Stimulated activated CD4-positive, alpha-beta T cell treated with anti-CD3 and anti-CD28 coated beads, Interleukin-15, amount 100 ng/mL, for 24 hours (primary cell): ENCODE results near the gene TMEM72.

ENCODE experiments used
- DNase-seq: peaks from one replicate; pipeline ENCODE4 v3.0.0-alpha.2; 2020

TMEM72 gene

DNA sequence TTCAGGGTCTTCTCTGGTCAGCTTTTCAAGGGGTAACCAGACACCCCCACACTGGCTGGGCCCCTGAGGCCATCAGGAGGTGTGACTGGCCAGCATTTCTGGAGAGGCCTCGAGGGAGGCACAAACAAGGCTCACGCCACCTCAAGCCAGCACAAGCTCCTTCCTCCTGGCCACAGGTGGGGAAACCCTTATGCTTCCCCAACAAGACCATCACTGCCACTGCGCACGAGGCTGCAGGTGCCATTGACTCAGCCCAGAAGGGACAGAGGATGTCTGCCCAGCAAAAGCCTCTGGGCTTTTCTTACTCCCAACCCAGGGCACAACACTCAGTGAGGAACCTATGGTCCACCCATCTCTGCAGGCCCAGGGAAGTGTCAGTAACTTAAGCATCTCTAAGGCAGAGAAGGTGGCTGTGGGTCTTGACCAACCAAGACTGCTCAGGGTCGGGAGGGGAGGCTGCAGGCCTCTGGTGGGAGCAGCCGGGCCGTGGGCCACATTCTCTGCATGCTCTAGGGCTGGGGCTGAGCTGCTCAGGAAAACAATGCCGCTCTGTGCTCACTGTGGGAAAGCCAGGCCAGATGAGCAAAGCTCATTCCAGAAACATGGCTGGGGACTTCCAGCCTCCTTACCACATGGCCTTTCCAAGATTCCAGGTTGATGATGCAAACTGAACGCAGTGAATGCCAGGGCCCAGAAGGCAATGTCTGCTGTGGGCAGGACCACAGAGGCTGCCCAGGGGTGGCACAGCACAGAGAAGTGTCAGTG is 24.2 kb downstream of the TMEM72 start:
- DNase-seq: no peak

DNA sequence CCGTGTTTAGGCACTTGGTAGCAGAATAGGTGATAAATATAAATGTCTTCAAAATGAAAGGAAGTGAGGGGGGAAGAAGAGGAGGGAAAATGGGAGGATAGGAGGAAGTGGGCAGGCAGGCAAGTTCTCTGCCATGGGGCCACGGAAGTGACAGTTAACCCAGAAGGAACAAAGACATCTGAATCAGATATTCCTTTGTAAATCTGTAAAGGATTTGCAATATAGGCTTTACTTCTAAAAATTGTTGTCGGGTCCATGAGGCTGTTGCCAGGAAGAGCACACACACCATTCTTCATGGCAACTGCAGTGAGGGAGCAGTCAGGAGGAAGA is 24.8 kb downstream of the TMEM72 start:
- no peak for DNase-seq

DNA sequence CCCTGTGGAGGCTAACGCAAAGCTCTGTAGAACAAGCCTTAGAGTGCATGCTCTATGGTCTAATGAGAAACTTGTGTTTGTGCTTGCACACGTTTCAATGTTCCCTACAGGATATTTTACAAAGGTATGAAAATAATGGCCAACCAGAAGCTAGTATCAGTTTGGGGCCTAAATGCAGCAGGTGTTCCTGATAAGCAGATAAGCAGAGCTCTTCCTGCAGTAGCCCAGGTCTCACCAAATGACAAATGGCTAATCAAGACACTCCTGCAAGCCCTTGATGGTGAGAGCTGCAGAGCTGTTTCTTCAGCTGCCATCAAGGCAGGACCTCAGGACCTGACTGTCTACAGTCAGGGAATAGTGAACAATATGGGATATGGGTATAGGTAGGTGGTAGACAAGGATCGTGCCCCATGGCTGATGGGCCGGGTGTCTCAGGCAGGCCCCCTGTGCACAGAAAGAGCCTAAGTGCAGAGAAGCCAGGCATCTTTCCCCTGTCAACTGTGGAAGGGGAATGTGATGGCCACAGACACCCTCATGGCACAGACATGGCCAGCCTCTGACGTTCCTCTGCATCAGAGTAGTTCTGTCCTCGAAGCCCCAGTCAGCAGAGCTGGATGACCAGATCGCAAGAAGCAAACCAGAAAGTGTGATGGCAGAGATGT is 25.3 kb downstream of the TMEM72 start:
- DNase-seq: no peak

DNA sequence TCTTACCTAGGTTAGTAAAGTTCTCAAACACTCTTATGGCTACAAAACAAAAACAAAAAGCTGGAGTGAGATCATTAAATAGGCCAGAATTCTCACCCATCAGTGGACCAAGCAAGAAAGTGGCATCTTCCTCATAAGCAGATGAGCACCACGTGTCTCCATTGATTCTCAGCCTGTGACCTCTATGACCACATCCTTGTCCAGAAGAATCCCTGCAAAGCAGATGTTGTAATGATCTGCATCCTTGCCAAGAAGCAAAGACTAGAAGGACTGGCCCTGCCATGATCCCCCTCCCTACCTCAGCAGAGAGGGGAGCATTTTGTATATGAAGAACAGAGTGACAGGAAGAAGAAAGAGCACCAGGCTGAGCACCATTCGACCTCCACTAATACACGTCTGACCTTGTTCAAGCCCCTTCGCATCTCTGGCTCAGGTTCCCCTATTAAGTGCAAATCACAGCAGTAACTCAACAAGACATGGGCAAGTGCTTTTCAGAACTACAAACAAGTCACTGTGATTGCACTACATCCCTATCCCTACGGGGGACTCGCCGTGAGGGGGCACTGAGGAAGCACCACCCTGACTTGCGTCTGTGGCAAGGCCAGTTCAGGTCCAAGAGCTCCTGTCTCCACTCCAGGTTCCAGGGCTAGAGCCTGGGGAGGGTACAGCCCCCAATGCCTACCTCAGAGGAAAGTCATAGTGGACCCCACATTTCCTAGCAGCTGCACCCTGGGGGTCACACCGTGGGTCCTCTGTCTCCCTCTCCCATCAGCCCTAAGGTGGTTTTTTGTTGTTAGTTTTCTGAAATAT is 26.3 kb downstream of the TMEM72 start:
- no peak for DNase-seq

DNA sequence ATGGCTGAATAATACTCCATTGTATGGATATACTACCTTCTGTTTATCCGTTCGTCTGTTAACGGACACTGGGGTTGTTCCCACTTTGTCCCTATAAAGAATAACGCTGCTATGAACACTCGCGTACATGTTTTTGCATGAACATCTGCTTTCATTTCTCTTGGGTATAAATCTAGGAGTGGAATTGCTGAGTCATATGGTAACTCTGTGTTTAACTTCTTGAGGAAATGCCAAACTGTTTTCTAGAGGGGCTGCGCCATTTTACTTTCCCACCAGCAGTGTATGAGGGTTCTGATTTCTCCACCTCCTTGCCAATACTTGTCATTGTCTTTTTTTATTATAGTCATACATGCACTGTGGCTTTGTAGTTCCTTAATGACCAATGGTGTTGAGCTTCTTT is 27.8 kb downstream of the TMEM72 start:
- no peak for DNase-seq

DNA sequence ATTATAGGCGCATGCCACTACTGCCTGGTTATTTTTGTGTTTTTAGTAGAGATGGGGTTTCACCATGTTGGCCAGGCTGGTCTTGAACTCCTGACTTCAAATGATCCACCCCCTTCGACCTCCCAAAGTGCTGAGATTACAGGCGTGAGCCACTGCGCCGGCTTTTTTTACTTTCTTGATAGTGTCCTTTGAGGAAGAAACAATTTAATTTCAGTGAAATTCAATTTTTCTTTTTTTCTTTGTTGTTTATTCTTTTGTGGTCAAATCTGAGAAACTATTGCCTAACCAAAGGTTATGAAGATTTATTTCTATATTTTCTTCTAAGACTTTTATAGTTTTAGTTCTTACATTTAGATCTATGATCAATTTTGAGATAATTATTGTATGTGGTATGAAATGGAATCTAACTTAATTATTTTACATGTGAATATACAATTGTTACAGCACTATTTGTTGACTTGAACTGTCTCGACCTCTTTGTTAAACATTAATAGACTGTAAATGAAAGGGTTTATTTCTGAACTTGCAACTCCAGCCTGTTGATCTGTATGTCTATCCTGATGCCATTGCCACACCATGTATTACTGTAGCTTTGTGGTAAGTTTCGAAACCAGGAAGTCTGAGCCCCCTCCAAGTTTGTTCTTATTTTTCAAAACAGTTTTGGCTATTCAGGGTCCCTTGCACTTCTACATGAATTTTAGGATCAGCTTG is 28.7 kb downstream of the TMEM72 start:
- no peak for DNase-seq

DNA sequence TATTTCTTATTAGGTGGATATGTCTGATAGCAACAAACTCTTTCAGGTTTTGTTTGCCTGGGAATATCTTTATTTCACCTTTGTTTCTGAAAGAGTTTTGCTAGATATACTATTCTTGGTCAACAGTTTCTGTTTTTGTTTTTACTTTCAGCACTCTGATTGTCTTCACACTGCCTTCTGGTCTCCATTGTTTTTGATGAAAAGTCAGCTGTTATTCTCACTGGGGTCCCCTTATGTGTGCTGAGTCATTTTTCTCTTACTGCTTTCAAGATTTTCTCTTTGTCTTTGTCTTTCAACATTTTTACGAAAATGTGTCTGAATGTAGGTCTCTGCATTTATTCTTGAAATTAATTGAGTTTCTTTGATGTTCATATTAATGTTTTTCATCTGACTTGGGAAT is 33.2 kb downstream of the TMEM72 start:
- no peak for DNase-seq

DNA sequence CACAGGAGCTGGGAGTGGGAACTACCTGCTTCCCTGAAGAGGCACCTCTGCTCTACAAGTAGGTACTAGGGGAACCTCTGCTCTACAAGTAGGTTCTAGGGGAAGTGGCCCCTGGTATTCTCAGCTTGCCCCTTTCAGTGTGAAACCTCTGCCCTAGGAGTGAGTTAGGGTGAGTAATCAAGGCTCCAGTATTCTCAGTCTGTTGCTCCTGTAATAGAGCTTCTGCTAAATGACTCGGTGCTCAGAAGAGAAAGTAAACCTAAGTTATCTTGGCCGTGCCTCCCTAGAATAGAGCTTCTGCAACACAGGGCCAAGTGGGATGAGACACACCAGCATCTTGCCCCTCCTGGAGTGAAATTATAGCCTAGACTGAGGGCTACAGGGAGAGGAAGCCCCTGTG is 35.1 kb downstream of the TMEM72 start:
- DNase-seq: no peak

DNA sequence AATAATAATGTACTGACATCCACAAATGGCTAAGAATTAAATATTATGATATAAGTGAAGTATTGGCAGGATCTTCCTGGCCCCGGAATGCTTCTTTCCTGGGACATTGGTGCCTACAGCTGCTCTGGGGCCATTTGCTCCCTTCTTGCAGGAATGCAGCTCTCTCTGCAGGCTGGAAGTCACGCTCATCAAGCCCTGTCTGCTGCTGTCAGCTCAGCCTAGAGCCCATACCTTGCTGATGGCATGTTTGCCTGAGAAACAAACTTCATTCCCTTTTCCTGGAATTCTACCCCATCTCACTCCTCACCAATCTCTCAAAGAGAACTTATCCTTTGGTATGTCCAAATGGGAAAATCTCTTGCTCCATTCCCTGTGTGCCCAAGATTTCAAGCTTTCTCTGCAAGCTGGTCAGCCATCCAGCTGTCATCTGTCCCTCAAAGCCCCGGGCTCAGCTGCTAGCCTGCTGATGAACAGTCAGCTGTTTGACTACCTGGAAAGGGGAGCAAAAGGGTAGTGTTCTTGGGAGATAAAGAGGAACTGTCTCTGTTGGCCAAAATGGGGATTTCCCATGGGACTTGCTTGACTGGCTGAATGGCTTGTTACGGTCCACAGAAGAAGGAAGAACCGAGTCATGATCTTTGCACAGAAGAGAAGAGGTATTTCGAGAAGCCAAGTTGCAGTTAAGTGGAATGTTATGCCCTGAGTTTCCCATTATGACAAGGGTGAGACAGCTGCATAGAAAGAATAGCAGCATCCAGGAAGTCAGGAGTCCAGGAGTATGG is 36.4 kb downstream of the TMEM72 start:
- DNase-seq: no peak

DNA sequence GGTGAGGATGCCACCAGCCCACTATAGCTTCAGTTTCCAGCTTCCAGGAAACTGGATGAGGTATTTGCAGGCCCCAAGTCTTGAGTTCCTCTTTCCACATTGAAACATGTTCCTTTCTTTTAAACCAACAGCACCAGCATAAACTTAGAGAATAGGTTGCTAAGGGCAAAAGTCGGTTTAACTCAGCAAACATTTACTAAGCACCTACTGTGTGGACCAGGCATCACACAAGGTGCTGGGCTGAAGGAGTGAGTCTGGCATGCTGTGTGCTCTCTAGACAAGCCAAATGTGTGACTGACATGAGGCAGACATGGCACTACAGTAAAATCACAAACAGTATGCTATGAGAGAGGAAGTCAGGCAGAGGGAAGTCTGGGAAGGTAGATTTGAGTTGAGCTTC is 37.5 kb downstream of the TMEM72 start:
- no peak for DNase-seq

DNA sequence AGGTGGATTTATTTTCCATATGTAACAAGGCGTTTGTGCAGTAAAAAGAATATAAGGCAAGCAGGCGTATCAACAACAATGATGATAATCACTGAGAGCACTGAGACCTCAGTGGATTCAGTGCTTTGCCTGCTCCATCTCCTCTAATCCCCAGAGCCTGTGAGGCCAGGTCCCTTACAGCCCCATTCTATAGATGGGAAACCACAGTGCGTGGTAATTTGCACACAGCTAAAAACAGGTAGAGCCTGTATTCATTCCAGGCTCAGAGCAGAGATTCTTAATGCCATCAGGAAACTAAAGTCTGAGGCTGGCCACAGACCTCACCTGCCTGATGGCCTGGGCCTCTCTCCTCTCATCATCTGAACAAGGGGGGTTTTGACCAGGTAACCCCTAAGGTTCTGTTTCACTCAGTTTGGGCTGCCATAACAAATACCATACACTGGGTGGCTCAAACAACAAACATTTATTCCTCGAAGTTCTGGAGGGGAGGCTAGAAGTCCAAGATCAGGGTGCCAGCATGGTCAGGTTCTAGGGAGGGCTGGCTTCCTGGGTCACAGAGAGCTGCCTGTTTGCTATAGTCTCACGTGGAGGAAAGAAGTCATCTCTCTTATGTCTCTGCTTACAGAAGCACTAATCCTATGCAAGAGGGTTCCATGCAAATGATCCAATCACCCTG is 38.1 kb downstream of the TMEM72 start:
- no peak for DNase-seq

DNA sequence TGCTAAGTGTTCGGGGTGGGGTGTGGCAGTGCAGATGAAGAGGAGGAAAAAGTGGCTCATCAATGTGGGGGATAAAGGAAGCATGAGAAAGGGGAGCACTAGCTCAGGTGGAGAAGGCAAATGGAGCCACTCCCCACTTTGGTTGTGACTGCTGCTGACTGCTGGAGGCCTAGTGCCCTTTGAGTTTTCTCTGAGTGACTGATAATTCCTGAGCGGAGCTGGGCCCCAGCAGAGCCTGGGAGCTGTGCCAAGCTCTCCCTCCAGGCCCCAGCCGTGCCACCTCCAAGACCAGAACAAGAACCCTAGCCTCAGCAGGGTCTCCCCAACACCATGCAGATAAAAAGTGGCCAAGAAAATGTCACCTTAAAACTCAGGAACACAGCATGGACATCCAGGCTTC is 38.8 kb downstream of the TMEM72 start:
- no peak for DNase-seq

DNA sequence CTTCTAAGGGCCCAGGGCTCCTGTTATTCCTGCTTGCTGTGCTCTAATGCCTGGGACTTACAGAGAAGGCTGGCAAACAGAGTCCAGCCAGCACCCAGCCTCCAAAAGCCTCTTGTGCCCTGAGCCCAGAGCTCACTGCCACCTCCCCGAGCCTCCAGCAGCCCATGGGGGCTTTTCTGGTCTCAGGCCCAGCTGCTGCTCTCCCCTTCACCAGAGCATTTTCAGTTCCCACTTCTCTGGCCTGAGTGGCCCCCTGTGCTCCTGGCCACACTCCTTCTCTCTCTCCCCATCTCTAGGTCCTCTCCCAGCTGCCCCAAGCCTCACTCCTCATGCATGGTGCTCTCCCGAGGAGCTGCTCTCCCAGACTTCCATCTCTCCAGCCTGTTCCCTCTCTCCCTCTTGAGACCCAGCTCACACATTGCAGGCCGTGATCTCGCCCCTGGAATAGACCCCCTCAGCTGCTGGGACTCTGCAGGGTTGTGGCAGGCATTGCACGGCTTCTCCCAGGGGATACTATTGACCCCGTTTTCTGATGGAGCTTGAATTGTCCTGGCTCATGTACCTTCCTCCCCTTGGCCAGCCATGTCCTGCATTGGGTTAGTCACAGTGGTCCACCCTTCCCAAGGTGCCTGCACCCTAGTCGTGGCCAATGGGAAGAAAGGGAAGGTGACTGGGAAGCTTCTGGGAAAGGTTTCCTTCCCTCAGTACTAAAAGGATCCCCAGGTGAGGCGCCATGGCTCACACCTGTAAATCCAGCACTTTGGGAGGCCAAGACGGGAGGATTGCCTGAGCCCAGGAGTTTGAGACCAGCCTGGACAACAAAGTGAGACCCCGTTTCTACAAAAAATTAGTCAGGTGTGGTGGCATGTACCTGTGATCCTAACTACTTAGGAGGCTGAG is 39.4 kb downstream of the TMEM72 start:
- DNase-seq: no peak

DNA sequence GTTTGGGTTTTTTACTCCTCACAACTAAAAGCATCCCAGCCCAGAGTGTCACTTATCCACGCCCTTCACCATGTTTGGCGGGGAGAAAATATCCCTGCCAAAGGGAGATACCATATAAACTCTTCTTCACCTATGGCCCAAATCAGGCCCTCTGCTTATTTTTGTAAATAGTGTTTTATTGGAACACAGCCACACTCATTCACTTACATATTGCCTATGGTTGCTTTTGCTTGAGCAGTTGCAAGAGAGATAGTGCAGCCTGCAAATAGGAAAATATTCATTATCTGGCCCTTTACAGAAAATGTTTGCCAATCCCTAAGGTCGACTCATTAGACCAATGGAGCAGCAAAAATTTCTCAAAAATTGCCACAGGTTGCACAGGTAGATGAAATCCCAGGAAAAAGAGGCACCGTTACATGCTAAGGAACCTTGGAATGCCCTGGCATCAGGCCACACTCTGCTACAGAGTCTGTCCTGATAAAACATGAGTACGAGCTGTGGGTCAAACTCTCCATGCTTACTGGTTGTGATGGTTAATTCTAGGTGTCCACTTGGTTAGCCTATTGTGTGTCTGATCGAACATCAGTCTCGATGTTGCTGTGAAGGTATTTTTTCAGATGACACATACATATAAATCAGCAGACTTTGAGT is 40.6 kb downstream of the TMEM72 start:
- no peak for DNase-seq

DNA sequence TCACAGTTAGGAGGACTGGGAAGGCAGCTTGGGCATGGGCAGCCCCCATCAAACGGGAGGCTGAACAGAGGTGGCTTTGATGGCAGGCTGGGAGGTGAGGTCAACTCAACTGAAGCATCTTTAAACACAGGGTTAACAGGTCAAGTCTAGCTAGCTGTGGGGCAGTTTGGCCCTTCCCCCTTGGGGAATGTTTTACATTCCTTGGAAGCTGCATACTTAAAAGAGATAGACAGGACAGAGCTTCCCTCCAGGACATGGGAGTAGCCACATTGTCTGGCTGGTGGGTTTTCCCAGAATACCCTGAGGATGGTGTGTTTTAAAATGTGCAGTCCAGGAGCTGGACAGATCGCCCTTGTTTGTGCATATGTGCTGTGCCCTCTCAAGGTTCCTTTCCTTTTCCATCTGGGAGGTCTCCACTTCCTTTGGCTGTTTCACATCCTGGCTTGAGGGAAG is 41.7 kb downstream of the TMEM72 start:
- DNase-seq: no peak

DNA sequence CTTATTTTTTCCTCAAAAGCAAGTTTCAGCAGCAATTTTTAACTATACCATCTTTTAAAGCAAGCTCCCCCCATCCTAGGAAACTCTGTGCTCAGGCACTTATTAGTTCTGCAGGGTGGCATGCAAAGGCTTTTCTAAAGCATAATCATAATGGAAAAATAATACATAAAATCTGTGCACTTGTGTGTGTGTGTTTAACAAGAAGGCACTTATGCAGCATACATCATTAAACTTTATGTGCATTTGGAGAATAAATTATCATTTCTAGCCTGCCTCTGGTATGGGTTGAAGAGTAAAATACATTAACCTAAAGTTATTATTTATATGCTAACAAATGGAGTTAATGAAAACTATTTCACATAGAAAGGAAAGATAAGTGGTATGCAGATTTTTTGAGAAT is 42.9 kb downstream of the TMEM72 start:
- no peak for DNase-seq

DNA sequence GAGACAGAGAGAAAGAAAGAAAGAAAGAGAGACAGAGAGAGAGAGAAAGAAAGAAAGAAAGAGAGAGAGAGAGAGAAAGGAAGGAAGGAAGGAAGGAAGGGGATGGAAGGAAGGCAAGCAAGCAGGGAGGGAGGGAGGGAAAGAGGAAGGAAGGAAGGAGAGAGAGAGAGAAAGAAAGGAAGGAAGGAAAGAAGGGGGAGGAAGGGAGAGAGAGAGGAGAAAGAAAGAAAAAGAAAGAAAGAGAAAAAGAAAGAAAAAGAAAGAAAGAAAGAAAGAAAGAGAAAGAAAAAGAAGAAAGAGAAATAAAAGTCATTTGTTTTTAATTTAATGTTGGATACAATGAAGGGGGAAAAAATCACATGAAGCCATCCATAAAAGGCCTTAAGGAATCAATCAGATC is 43.8 kb downstream of the TMEM72 start:
- no peak for DNase-seq

DNA sequence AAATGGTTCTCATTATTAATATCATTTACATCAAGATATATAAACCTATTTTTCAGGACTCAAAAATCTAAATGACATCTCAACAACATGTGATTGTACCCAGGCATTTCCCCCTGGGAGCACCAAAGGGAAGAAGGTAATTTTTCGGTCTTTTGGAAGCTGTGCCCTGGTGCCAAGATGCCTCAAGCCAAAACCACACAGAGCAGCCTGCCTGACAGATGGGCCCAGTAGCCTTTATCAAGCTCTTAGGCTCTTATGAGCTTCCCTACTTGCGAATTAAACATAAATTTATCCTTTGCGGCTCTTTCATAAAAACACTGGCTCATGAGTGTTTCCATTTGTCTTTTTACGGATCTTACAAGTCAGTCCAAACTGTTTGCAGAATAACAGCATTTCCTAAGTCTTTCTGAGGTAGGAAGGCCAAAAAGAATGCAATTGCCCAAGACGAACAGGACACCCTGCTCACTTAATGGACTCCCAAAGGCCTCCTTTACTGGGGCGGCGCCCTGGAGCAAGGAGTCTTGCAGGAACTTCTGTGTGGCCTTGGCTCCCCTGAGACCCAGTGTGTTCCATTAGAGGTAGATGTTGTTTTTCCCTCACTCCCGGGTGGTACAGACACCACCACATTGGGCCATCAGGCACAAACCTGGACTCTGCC is 44.4 kb downstream of the TMEM72 start:
- no peak for DNase-seq

DNA sequence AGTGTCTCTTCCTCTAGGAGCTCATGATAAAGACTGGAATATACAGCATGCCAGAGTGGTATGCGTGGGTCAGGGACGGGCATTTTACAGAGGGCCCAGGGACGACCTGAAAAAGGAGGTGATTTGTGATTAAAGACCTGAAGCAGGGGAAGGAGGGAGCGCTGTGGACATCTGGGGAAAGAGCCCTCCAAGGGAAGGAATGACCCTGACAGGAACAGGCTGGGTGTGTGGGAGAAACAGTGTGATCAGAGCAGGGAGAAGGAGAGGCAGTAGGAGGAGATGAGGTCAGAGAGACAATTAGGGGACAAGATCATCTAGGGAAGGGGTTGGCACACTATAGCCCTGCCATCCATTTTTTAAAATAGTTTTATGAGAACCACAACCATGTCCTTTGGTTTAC is 45.1 kb downstream of the TMEM72 start:
- no peak for DNase-seq
